Type B pancreatic cell (in vitro differentiated cells): ENCODE results near the gene CCDC174. TPM values are rescaled to one million over a fixed set of nuclear protein-coding genes. Genes with fewer than 3 reads are reported as not detected.

Experiments
- DNase-seq: peaks from one replicate; pipeline ENCODE4 v3.0.0; 2021; ENCODE audit warnings: mixed read lengths; ENCODE audit not compliant: unreplicated experiment; ENCODE audit errors: extremely low spot score
- H3K27ac Mint-ChIP-seq: 2 replicates; pipeline ENCODE4 v1.8.0; 2021; ENCODE audit warnings: mild to moderate bottlenecking, mixed read lengths
- H3K27me3 Mint-ChIP-seq: 2 replicates; pipeline ENCODE4 v1.8.0; 2021; ENCODE audit warnings: mixed read lengths
- H3K36me3 Mint-ChIP-seq: 2 replicates; pipeline ENCODE4 v1.8.0; 2021; ENCODE audit warnings: mixed read lengths
- H3K4me1 Mint-ChIP-seq: one replicate; pipeline ENCODE4 v1.8.0; 2021; ENCODE audit warnings: mixed read lengths; ENCODE audit not compliant: unreplicated experiment
- H3K4me3 Mint-ChIP-seq: 2 replicates; pipeline ENCODE4 v1.8.0; 2021; ENCODE audit warnings: mild to moderate bottlenecking, mixed read lengths
- H3K9me3 Mint-ChIP-seq: 2 replicates; pipeline ENCODE4 v1.8.0; 2021; ENCODE audit warnings: mixed read lengths
- CTCF ChIP-seq: fragments of 200-600 bp; sonication (generic); conservative IDR thresholded peaks from 2 replicates; pipeline ENCODE4 v1.5.0; 2021; ENCODE audit warnings: antibody characterized with exemption, mild to moderate bottlenecking
- total RNA-seq: library from RNA; stranded (reverse); gene quantifications from 2 replicates; pipeline ENCODE4 v1.2.1, GENCODE V29; 2021; ENCODE audit warnings: low replicate concordance

CCDC174 gene
- total RNA-seq, 1 donor from 2014 or later, result 23.2 TPM

DNA sequence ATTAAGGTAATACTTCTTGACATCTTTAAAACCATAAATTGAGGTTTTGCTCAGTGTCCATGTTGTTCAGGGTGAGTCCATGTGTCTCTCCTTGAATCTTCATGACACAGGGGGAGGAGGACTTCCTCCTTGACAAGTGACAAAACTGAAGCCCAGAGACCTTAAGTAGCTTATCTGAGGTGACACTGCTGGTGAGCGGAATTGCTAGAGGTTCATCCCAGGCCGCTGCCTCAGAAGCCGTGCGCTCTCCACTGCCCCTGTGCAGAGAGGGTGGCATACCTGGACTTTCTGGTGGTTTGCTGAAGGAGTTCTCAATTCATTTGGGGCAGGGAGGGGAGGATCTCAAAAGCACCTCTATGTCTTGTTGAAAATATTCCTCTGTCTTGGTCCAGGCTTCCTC is 23.2 kb upstream of the CCDC174 start:
- Mint-ChIP-seq H3K4me1 (peaks cover 9% of the 10 kb centered on the region), H3K4me3 (no peak overlapping the region), H3K27ac (no peak overlapping the region), H3K36me3 (no peaks in the 10 kb centered on the region), H3K9me3 (peaks cover 5% of the 10 kb centered on the region), H3K27me3 (peaks cover 28% of the 10 kb centered on the region)
- no peak for DNase-seq
- TF ChIP-seq CTCF, result no peak

DNA sequence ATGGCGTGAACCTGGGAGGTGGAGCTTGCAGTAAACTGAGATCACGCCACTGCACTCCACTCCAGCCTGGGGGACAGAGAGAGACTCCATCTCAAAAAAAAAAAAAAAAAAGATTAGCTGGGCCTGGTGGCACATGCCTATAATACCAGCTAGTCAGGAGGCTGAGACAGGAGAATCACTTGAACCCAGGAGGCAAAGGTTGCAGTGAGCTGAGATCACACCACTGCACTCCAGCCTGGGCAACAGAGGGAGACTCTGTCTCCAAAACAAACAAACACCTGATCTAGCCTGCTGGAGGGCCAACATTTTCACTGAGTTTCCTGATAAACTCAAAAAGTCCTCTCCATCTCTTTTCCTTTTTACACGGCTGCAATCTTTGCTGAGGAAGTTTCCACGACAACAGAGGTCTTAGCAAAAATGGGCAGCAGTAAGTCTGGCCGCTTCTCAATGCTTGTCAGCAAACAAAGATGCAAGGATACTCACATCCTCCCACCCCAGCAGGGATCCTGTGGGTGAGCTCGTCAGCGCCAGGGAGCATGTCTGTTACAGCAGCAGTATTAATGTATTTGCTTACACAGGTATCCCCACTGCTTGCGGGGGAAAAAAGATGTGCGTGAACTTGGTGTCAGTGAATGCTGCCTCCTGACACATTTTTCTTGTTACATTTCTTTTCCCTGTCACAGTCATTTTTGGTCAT is 21.0 kb upstream of the CCDC174 start:
- no peak overlapping the region for H3K4me3 Mint-ChIP-seq
- TF ChIP-seq CTCF, result no peak

DNA sequence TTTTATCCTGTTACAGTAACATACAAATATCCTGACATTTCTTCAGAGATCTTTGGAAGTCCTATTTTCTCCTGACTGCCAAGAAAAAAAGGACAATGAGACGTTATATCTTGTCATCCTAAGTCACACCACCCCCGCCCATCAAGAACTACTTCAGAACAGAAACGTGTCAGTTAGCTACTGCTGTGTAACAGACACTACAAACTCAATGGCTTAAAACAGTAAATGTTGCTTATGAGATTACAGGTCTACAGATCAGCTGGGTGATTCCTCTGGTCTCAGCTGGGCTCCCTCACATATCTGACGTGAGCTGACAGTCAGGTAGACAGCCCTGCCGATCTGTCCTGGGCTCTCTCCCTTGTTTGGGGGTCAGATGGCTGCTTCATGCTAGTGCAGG is 20.5 kb upstream of the CCDC174 start:
- Mint-ChIP-seq H3K4me3 (no peak overlapping the region), H3K27me3 (peaks cover 50% of the 10 kb centered on the region), H3K27ac (no peak overlapping the region), H3K4me1 (peaks cover 9% of the 10 kb centered on the region), H3K9me3 (peaks cover 5% of the 10 kb centered on the region), H3K36me3 (no peaks in the 10 kb centered on the region)
- no peak for TF ChIP-seq CTCF
- no peak for DNase-seq

More for the DNA sequence above, 21.0 kb upstream of the CCDC174 start:
- peaks cover 9% of the 10 kb centered on the region for H3K4me1 Mint-ChIP-seq
- peaks cover 5% of the 10 kb centered on the region for H3K9me3 Mint-ChIP-seq
- DNase-seq, result no peak
- H3K27me3 Mint-ChIP-seq, result peaks cover 48% of the 10 kb centered on the region
- H3K27ac Mint-ChIP-seq, result no peak overlapping the region
- no peaks in the 10 kb centered on the region for H3K36me3 Mint-ChIP-seq

DNA sequence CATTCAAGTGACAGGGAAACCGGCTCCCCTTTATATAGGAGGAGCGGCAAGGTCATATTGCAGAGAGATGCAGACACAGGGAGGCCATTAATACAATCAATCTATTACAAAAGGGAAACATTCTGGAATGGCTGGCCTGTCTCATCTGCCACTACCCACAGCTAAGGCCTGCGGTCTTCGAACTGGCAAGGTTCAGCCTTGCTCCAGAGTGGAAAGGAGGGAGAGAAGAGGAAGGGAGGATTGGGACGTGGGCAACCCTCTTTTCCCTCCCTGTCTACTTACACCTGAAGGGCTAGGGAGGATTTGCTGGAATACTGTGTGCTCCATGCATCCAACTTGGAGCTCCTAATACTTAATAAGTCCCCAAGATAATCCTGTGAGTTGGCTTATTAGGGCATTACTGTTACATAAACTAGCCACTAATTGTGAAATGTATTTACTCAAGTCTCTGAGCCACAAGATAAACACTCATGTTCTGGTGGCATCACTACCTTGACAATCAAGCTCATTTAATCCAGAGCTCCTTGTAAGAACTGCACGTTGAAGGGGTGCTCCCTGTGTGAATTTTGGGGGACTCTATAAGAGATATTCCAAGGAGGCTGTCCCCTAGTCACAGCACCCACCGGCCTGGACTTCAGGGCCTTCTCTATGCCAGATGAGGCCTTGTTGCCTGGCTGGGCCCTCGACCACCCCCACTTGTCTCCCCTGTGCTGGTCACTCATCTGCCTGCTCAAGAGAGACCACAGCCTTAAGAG is 19.7 kb upstream of the CCDC174 start:
- TF ChIP-seq CTCF, result no peak
- H3K27me3 Mint-ChIP-seq, result peaks cover 55% of the 10 kb centered on the region
- H3K4me3 Mint-ChIP-seq, result no peak overlapping the region
- H3K36me3 Mint-ChIP-seq, result no peaks in the 10 kb centered on the region
- peaks cover 7% of the 10 kb centered on the region for H3K4me1 Mint-ChIP-seq
- no peak overlapping the region for H3K27ac Mint-ChIP-seq
- DNase-seq, result no peak
- peaks cover 5% of the 10 kb centered on the region for H3K9me3 Mint-ChIP-seq

- TF ChIP-seq CTCF, result no peak
- H3K9me3 Mint-ChIP-seq, result peaks cover 5% of the 10 kb centered on the region
- H3K4me1 Mint-ChIP-seq, result peaks cover 1% of the 10 kb centered on the region
- no peaks in the 10 kb centered on the region for H3K36me3 Mint-ChIP-seq
- H3K27ac Mint-ChIP-seq, result no peak overlapping the region
- peaks cover 59% of the 10 kb centered on the region for H3K27me3 Mint-ChIP-seq
- no peak for DNase-seq
- no peak overlapping the region for H3K4me3 Mint-ChIP-seq
Measured at GRCh38 chr3:14632442-14632930, 19.1 kb upstream of the CCDC174 start.
